ENCODE measurements around the gene MAGED1.
"Not testable (repeated sequence)": the region's sequence is repeated elsewhere in the genome, so short reads cannot be mapped to it uniquely, and the experiment has no call there.

- not testable (repeated sequence) for TF ChIP-seq JUND (IDR thresholded peaks at IDR 0.05); POLR2AphosphoS5 (IDR thresholded peaks at IDR 0.05; ENCODE audit: low read depth, low read length); FOSL2 (IDR thresholded peaks at IDR 0.05; ENCODE audit: borderline replicate concordance, low read depth); PBX3 (IDR thresholded peaks at IDR 0.05); EP300 (IDR thresholded peaks at IDR 0.05; ENCODE audit: borderline replicate concordance in 1 of 2, low read depth in 1 of 2, low read length in 1 of 2); FOXM1 (IDR thresholded peaks at IDR 0.05; ENCODE audit: low read depth); MXI1 (IDR thresholded peaks at IDR 0.05; ENCODE audit: low read depth, low read length); RFX5 (IDR thresholded peaks at IDR 0.05; ENCODE audit: low read length); NRF1 (IDR thresholded peaks at IDR 0.05; ENCODE audit: low read depth, low read length); REST (IDR thresholded peaks at IDR 0.05; ENCODE audit: low read depth, low read length); EZH2phosphoT487 (IDR thresholded peaks at IDR 0.05; ENCODE audit: borderline replicate concordance, low read depth)
- TF ChIP-seq, protein P1, sequence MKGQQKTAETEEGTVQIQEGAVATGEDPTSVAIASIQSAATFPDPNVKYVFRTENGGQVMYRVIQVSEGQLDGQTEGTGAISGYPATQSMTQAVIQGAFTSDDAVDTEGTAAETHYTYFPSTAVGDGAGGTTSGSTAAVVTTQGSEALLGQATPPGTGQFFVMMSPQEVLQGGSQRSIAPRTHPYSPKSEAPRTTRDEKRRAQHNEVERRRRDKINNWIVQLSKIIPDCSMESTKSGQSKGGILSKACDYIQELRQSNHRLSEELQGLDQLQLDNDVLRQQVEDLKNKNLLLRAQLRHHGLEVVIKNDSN (IDR thresholded peaks at IDR 0.05; ENCODE audit: borderline replicate concordance, low read depth) = not testable (repeated sequence)
- TF ChIP-seq, protein P2, sequence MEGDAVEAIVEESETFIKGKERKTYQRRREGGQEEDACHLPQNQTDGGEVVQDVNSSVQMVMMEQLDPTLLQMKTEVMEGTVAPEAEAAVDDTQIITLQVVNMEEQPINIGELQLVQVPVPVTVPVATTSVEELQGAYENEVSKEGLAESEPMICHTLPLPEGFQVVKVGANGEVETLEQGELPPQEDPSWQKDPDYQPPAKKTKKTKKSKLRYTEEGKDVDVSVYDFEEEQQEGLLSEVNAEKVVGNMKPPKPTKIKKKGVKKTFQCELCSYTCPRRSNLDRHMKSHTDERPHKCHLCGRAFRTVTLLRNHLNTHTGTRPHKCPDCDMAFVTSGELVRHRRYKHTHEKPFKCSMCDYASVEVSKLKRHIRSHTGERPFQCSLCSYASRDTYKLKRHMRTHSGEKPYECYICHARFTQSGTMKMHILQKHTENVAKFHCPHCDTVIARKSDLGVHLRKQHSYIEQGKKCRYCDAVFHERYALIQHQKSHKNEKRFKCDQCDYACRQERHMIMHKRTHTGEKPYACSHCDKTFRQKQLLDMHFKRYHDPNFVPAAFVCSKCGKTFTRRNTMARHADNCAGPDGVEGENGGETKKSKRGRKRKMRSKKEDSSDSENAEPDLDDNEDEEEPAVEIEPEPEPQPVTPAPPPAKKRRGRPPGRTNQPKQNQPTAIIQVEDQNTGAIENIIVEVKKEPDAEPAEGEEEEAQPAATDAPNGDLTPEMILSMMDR (IDR thresholded peaks at IDR 0.05) = not testable (repeated sequence)
- TF ChIP-seq, protein P3, sequence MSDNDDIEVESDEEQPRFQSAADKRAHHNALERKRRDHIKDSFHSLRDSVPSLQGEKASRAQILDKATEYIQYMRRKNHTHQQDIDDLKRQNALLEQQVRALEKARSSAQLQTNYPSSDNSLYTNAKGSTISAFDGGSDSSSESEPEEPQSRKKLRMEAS (IDR thresholded peaks at IDR 0.05; ENCODE audit: low read depth) = not testable (repeated sequence)
These were observed 11.7 kb downstream of the MAGED1 start for GRCh38 chrX:51905152-51905551.

Data from SK-N-SH (cell line).